AG09319 (cell line): ENCODE results near the gene PRMT3.

Experiments used
- DNase-seq: peaks from one replicate; pipeline ENCODE4 v3.0.0-alpha.2; 2010; ENCODE audit warnings: low read depth; ENCODE audit errors: extremely low read depth
- TF ChIP-seq, protein P1 (sequence below): IDR thresholded peaks from 2 replicates; pipeline ENCODE4 v1.5.1; 2011; ENCODE audit warnings: low read depth, mild to moderate bottlenecking, inconsistent platforms, low read length, moderate library complexity

Gene PRMT3

DNA sequence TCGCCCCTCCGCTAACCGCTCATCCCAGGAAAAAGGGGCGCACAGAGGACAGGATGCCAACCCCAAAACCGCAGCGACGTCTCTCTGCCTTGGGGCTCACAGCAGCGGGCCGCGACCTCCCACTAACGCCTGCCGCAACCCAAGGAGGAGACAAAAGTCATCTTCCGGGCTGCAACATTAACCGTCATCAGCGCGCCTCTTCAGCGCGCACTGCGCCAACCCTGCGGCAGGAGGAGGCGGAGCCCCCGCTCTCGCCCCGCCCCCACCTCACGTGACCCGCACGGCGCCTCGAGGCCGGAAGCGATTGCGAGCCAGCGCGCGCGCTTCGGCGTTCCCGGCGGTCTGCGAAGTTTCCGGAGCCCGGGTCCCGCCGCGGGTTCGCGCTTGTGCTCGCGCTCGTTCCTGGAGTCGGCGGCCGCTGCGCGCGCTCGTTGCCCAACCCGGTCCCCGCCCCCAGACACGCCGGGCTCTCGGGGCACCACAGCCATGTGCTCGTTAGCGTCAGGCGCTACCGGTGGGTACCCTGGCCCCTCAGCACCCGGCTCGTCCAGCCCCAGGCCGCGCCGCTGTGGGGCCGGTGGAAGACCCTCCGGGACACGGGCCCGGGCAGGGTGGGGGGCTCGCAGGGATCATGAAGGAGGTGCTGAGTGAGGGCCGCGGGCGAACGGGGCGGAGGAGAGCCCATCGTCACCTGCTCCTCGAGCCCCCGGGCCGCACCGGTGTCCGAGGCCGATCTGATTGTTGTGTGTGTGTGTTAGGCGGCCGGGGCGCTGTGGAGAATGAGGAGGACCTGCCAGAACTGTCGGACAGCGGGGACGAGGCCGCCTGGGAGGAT, at the start of gene PRMT3:
Gene PRMT3 (plus strand): TSS at position 456 of the 835 bp plus-strand sequence. CDS start 31 bp downstream, at position 487.
- peak; percentile 89 for DNase-seq
- TF ChIP-seq, protein P1, sequence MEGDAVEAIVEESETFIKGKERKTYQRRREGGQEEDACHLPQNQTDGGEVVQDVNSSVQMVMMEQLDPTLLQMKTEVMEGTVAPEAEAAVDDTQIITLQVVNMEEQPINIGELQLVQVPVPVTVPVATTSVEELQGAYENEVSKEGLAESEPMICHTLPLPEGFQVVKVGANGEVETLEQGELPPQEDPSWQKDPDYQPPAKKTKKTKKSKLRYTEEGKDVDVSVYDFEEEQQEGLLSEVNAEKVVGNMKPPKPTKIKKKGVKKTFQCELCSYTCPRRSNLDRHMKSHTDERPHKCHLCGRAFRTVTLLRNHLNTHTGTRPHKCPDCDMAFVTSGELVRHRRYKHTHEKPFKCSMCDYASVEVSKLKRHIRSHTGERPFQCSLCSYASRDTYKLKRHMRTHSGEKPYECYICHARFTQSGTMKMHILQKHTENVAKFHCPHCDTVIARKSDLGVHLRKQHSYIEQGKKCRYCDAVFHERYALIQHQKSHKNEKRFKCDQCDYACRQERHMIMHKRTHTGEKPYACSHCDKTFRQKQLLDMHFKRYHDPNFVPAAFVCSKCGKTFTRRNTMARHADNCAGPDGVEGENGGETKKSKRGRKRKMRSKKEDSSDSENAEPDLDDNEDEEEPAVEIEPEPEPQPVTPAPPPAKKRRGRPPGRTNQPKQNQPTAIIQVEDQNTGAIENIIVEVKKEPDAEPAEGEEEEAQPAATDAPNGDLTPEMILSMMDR = no peak

DNA sequence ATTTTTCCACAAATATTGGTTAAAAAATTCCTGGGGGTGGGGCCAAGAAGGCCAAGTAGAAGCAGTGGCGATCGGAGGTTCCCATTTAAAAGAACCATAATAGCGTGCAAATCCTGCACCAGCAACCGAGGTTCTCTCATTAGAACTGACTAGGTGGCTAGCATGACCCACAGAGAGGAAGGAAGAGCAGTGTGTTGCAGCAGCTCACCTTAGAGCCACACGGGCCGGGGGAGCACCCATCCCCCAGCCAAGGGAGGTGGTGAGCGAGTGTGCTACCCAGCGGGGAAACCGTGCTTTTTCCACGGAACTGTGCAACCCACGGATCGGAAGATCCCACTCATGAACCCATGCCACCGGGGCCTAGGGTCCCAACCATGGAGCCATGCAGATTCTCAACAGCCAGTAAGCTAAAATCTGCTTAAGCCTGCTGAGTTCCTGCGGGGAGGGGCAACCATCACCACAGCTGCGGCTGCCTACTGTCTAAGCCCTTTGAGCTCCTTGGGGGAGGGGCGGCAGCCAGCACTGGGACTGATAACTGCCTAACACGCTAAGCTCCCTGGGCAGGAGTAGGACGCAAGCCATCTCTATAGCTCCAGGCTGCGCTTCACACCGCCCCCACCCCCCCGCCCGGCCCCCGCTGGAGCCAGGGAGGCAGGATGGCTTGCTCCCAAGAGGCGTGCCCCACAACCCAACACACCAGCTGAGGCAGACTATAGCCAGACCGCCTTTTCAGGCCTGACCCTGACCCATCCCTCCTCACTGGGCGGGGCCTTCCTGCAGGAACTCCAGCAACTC, 45.0 kb upstream of the PRMT3 start:
- DNase-seq = no peak
- TF ChIP-seq, protein P1 = no peak

DNA sequence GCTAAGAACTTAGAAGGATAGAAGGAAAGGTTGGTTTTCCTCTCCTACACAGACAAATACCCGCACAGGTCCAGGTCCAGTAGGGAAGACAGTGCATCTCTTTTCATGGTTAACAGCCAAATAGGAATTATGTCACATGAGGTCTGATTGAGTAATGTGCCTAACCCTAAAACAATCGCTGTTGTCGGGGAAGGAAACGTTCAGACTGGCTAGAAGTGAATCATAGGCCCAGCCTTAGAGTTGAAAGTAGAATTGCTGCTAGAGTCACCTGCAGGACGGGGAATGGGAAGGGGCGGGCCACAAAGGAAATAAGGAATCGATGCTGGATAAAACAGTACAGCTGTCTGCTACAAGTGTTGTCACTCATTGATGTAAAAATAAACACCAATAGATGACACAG, 36.4 kb upstream of the PRMT3 start:
- no peak for DNase-seq
- TF ChIP-seq, protein P1 = no peak

DNA sequence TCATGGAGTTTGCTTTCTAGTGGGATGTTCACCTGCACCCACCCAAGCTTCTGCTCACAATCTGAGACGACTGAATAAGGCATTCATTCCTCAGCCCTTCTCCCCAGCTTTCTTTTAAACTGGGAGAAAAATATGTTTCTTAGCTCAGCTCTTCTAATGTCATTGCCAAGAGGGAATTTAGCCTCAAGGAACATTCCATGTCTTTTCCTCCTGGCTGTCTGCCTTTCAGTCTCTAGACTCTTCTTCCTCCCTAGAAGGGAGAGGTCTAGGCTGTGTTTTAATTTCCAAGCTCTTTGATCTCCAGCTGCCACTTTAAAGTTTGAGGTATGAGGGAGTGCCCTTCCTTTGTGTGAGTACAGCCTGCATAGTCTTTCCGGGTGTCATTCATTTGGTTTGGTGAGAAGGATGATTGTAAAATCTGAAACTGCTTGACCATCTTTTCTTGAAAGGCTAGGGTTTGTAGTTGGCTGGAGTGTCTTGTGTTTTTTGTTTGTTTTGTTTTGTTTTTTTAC, 35.7 kb upstream of the PRMT3 start:
- TF ChIP-seq, protein P1 = no peak
- DNase-seq = no peak

DNA sequence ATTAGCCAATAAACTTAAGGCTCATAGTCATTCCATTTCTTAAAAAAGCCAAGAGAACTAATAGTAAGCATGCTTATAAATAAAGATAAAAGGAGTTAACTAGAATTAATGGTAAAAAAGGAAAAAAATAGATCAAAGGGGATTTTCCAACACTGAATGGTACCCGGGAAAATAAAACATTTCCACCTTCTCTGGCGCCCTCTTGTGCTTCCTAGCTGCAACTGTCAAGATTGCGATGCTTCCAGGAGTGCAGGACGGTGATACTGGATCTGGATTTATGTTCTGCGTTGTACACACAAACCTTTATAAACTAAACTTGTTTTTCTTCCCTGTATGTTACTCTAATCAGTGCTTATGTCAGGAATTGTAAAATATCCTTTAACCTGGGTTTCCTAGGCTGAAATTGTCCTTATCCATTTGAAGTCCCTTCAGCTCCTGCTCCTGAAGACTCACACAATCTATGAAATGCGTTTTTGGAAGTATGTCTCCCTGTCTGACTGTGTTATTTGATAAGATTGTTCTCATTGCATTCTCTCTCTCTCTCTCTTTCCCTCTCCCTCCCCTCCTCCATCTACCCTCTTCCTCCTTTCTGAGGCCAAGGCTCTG, 33.6 kb upstream of the PRMT3 start:
- no peak for DNase-seq

DNA sequence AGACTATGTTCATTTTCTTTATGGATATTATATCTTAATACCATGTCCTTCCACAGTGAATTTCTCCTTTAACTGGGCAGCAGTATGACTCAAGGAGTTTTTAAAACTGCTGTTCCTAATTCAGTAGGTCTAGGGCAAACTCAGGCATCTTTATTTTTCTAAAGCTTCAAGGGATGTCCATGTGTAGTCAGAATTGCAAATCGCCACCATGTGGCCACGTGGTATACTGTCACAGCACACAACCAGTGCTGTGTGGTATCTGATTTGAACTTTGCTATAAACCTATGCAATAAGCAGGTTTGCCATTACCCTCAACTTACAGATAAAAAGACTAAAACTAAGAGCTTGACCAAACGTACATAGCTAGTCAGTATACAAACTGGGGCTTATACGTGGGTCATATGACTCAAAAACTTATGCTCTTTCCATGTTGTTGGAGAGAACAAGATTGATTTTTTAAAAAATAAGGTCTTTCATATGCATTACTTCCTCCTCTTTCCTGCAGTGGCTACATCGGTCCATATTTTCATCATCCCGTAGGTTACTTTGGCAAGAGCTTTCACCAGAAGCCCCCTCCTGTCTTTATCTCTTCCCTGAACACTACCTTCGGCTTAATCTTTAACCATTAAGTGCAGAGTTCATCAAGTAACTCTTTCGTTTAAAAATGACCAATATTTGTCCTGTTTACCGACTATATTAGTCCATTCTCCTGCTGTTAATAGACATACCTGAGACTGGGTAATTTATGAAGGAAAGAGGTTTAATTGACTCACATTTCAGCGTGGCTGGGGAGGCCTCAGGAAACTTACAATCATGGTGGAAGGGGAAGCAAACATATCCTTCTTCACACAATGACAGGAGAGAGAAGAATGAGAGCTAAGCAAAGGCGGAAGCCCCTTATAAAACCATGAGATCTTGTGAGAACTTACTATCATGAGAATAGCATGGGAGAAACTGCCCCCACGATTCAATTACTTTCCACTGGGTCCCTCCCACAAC, 32.0 kb upstream of the PRMT3 start:
- TF ChIP-seq, protein P1 = peak; percentile 40
- DNase-seq = no peak

More for the DNA sequence above, 33.6 kb upstream of the PRMT3 start:
- TF ChIP-seq, protein P1 = peak; percentile 88
